ENCODE results near the gene GXYLT2.

GXYLT2 gene

DNA sequence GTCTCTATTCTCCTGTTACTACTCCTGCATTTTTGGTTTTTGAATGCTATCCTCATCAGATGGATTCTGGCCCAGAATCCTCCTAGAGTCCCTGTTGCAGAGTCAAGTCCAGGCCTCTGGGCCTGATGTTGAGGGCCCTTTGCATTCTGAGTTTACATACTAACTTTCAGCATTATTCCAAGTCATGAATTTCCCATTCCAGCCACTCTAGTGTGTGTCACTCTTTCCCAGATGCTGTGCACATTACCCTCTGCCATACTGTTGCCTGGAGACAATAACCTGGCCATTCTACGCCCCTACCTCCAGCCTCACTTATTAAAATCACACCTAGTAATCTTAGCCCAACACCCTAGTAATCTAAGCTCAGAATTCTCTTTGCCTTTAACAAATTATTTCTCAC lies 53.4 kb downstream of the GXYLT2 start:
- DNase-seq = no peak

- no peak for DNase-seq
These were observed 54.6 kb downstream of the GXYLT2 start for GRCh38 chr3:72942427-72942826.

GRCh38 chr3:72944696-72945095 lies 56.9 kb downstream of the GXYLT2 start:
- no peak for DNase-seq

DNA sequence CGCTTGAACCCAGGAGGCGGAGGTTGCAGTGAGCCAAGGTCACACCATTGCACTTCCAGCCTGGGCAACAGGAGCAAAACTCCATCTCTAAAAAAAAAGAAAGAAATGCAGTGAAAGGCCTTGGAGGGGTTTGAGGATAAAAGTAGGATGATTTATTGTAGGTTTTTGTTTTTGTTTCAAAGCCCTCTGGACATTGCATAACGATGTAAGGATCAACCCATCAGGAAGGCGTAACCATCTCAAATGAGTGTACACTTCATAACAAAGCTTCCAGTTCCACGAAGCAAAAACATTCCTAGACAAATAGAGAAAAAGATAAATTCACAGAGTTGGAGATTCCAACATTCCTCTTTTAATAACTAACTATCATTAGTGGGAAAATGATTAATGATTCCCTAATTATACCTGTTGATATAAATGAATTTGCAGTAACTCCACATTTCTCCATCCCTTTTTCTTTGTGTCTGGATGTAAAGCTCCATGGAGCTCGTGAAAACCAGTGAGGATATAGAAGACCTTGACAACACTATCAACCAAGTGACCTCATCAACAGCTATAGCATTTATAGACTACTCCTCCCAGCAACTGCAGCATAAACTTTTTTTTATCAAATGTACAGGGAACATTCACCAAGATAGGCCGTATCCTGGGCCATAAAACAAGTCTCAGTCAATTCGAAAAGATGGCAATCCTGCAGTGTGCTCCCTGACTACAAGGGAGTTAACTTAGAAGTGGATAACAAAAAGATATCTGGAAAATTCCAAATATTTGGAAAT lies 60.1 kb downstream of the GXYLT2 start:
- DNase-seq = no peak

DNA sequence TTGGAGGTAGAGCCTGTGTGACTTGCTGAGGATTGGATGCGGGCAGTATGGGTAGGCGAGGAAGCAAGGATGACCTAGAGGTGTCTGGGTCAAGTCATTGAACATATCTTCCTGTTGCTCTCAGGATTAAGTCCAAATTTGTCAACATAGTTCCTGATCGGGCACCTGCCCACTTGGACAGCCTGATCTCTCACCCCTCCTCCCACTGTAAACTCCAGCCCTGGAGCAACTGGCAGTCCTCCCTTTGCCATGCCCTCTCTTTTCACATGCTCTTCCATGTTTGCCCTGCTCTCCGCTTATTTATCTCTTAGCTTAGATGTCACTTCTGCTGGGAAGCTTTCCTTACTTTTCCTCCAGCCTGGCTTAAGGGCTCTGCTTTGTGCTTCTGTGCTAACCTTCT lies 61.2 kb downstream of the GXYLT2 start:
- no peak for DNase-seq

DNA sequence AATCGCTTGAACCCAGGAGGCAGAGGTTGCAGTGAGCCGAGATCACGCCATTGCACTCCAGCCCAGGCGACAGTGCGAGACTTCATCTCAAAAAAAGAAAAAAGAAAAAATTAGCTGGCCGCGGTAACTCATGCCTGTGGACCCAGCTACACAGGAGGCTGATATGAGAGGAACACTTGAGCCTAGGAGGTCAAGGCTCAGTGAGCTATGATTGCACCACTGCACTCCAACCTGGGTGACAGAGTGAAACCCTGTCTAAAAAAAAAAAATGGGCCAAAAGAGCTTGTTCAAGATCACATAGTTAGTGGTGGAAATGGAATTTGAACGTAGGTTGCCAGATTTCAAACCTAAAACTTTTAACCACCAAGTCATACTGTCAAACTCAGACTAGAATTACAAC lies 62.5 kb downstream of the GXYLT2 start:
- no peak for DNase-seq

- no peak for DNase-seq
These were observed 63.0 kb downstream of the GXYLT2 start for GRCh38 chr3:72950801-72951200.

DNA sequence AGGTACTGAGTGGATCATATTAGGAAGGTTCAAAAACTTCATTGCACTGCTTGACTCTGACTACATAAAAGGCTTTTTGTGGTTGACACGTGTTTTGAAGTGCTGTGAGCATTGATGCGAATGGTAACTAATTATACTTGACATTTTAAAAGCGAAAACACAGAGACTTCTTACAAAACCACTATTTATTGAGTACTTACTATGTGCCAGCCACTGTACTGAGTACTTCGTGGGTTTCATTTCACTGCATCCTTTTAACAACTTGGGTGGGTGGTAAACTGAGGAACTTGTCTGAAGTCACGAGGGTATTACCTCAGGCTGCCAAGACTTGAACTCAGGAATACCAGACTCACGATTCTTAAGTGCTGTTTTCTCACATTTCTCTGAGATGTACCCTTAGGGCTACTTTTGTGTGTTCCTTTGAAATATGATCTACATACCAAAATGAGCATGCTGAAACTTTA lies 63.4 kb downstream of the GXYLT2 start:
- DNase-seq = no peak

DNA sequence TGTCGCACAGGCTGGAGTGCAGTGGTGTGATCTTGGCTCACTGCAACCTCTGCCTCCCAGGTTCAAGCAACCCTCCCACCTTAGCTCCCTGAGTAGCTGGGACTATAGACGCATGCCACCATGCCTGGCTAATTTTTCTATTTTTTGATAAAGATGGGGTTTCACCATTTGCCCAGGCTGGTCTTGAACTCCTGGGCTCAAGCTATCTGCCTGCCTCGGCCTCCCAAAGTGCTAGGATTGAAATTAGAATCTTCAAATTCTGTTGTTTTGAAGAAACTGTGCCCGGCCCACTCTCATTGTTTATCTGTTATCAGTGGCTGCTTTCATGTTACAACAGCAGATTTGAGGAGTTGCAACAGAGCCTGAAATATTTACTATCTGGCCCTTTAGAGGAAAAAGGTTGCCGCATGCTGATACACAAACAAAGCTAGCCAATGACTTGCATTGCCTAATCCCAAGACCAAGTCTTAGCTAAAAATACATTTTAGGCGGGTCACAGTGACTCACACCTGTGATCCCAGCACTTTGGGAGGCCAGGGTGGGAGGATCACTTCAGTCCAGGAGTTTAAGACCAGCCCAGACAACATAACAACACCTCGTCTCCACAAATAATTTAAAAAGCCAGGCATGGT lies 65.6 kb downstream of the GXYLT2 start:
- no peak for DNase-seq

DNA sequence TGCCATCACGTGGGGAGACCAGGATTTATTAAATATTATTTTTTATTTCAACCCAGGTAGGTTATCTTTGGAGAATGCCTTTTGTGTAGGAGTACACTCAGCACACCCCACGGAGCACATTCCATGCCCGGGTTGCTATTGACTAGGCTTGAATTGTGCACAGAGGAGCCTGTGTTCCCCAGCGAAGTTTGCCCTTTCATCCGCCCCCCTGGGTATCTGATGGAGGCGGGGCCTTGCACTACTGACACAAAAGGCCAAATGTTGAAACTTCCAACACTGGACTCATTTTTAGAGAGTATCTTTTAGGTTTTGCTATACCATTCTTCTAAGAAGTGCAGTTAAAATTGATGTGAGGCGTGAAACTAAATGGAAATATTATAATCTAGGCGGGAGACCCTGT lies 69.5 kb downstream of the GXYLT2 start:
- no peak for DNase-seq

- DNase-seq = no peak
These were observed 71.5 kb downstream of the GXYLT2 start for GRCh38 chr3:72959336-72959735.

DNA sequence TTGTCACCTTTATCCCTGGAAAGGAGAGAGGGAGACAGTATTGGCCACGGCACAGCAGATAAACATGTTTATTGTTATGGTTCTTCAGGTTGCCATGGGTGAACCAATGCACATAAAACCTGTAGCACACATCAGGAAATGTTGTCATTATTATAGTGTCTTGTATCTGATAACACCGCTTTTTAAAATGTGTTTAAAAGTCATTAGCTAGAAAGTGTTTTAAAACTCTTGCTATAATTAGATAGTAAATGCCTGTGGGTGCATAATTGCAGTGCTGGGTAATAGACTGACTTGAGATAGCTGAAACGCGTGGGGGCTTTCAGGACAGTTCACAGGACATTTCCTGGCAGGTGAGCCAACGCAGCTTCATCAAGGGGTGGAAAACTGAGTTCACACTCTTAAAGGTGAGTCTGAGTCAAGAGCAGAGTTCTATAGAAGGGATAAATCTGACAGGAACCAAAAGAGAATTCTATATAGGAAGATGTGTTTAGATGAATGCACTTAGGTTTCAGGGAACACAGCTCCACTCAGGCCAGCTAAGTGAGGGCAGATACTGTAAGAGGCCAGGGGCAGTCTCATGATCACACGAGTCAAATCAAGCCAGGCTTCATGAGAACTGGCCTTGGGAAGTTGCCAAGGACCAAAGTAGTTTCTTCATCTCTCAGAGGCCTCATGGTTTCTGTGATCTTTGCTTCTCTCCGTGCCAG lies 73.1 kb downstream of the GXYLT2 start:
- peak; percentile 17 for DNase-seq

GRCh38 chr3:72961752-72962151 lies 73.9 kb downstream of the GXYLT2 start:
- no peak for DNase-seq

- DNase-seq = no peak
These were observed 74.5 kb downstream of the GXYLT2 start for GRCh38 chr3:72962317-72962716.

GRCh38 chr3:72964633-72965032 lies 76.8 kb downstream of the GXYLT2 start:
- no peak for DNase-seq

GRCh38 chr3:72968266-72968664 lies 80.4 kb downstream of the GXYLT2 start:
- DNase-seq = no peak

DNA sequence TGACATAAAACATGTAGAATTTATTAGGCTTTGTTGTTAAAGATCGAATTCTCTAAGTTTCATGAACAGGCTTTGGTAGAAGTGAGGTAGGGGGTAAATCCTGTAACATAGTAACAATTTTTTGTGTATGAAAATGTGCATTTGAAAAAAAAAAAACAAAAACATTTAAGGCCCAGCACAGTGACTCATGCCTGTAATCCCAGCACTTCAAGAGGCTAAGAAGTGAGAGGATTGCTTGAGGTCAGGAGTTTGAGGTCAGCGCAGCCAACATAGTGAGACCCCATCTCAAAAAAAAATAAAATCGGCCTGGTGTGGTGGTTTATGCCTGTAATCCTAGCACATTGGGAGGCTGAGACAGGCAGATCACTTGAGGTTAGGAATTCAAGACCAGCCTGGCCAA lies 81.9 kb downstream of the GXYLT2 start:
- peak; percentile 10 for DNase-seq

DNA sequence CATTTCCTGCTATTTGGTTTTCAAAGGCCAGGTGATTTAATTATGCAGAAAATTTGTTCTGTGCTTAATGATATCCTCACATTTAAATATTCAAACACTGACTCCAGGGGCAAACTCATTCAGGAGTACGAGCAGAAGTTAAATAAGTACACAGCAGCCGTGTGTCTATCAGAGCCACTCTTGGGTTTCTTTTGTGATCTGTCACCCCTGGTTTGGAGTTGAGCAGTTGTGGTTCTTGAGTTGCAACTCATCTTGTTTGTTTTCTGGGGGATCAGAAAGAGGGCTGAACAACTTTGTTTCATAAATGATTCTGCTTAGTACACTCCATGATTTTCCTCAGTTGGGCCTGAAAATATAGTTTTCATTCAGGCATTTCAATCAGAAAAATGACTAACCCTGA lies 83.1 kb downstream of the GXYLT2 start:
- no peak for DNase-seq

GRCh38 chr3:72972706-72973030 lies 84.8 kb downstream of the GXYLT2 start:
- no peak for DNase-seq

GRCh38 chr3:72973031-72973723 lies 85.3 kb downstream of the GXYLT2 start:
- no peak for DNase-seq

- DNase-seq = no peak
These were observed 85.9 kb downstream of the GXYLT2 start for GRCh38 chr3:72973786-72974185.

DNA sequence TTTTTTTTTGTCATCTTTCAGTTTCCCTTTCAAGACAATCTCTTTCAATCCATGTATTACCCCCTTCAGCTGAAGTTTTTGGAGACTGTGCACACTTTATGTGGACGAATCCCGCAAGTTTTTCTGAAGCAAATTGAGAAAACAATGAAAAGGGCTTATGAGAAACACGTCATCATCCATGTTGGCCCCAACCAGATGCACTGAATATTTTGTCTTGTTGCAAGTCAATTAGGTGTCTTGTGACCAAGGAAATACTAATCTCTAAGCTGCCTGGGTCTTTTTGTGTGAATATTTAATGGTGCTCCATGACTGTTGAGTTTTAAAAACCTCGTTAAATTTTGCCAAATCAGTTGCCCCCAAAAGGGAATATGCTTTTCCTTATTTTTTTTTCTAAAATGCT lies 87.1 kb downstream of the GXYLT2 start:
- DNase-seq = no peak

DNA sequence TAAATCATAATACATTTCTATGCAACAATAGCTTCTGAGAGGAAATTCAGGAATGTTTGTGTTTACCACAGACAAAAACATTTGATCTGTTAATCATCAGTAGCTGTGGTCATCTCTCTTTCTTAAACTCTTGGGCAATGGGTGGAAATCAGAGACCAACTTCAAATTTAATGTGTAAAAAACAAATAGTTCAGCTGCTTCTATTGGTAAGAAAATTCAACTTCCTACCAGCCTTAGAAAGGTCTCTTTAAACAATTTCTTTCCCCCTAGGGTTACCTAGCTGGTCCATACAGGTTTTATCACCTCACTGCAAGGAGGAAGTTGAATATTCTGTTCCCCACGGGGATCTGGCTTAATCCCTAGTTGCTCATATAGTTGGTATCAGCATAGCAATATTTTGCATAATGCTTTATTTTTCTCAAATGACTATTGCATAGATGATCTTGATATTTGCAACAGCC lies 88.5 kb downstream of the GXYLT2 start:
- no peak for DNase-seq

Measured in fibroblast of upper back skin (primary cell).